GM12864 (cell line): ENCODE measurements around the gene CAPN11.
A peak's percentile ranks its signal among the peaks of the same experiment; 100 is the strongest.

Experiments used
- DNase-seq: peaks from one replicate; pipeline ENCODE4 v3.0.0-alpha.2; 2011; ENCODE audit warnings: low read depth
- H3K4me3 ChIP-seq: 2 replicates; pipeline ENCODE4 v1.5.1; 2011; ENCODE audit warnings: mild to moderate bottlenecking, low read depth, low read length, control low read depth
- TF ChIP-seq, protein P1 (sequence below): IDR thresholded peaks from 2 replicates; pipeline ENCODE4 v1.5.1; 2011; ENCODE audit warnings: low read depth, mild to moderate bottlenecking, moderate library complexity, low read length, control low read depth, inconsistent platforms; ENCODE audit errors: missing control alignments

Gene CAPN11

DNA sequence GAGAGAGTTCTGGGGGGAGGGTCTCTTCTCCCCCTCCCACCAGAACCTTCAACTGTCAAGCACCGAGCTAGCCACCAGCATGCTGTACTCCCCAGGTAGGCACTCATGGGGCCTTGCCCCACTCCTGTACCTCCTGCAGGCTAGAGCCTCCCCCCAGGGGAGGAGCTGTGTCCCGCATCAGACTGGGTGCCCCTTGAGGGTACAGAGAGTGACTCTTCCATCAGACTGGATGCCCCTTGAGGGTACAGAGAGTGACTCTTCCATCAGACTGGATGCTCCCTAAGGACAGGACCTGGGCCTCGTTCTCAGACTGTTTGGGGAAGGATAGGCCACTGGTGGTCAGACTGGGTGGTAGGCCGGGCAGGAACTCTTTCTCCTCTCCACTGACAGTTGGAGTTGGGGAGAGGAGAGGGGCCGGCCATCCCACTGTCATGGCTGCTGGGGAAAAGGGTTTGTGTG lies at the start of gene CAPN11:
Gene CAPN11, plus strand, starts transcription at position 51 of the 459 bp plus-strand sequence. Its CDS starts 29 bp downstream, at position 80.
- H3K4me3 ChIP-seq = no peak within 1 kb of the TSS
- TF ChIP-seq, protein P1, sequence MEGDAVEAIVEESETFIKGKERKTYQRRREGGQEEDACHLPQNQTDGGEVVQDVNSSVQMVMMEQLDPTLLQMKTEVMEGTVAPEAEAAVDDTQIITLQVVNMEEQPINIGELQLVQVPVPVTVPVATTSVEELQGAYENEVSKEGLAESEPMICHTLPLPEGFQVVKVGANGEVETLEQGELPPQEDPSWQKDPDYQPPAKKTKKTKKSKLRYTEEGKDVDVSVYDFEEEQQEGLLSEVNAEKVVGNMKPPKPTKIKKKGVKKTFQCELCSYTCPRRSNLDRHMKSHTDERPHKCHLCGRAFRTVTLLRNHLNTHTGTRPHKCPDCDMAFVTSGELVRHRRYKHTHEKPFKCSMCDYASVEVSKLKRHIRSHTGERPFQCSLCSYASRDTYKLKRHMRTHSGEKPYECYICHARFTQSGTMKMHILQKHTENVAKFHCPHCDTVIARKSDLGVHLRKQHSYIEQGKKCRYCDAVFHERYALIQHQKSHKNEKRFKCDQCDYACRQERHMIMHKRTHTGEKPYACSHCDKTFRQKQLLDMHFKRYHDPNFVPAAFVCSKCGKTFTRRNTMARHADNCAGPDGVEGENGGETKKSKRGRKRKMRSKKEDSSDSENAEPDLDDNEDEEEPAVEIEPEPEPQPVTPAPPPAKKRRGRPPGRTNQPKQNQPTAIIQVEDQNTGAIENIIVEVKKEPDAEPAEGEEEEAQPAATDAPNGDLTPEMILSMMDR = no peak
- DNase-seq = no peak

DNA sequence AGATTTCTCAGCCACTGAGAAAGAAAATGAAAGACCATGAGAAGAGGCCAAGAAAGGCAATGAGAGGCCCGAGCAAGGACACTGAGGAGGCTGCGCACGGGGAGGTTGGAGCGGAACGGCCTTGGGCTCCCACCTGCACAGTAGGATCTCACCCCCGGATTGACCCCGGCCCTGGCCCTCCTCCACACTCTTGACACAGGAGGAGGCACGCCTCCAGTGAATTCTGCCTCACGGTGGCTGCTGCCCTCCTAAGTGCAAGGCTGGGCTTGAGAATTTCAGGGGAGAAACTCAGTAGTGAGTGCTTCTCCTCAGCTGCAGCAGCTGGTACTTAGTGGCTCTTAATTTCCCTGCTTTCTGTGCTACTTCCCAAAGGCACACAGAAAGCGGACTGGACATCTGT lies 49.4 kb upstream of the CAPN11 start:
- TF ChIP-seq, protein P1 = no peak
- no peak for DNase-seq
- no peak overlapping the region for H3K4me3 ChIP-seq

GRCh38 chr6:44110005-44110676 lies 48.5 kb upstream of the CAPN11 start:
- TF ChIP-seq, protein P1 = no peak
- H3K4me3 ChIP-seq = no peak overlapping the region
- no peak for DNase-seq

- DNase-seq = no peak
- TF ChIP-seq, protein P1 = no peak
- H3K4me3 ChIP-seq = no peak overlapping the region
Observed at GRCh38 chr6:44110966-44111365, 47.7 kb upstream of the CAPN11 start.

GRCh38 chr6:44111434-44112417 lies 46.9 kb upstream of the CAPN11 start:
- H3K4me3 ChIP-seq = no peak overlapping the region
- TF ChIP-seq, protein P1 = no peak
- DNase-seq = no peak

- TF ChIP-seq, protein P1 = peak; percentile 32
Observed at GRCh38 chr6:44113414-44113813, 45.2 kb upstream of the CAPN11 start.

More at GRCh38 chr6:44113414-44113813, 45.2 kb upstream of the CAPN11 start:
- no peak for DNase-seq
- H3K4me3 ChIP-seq = no peak overlapping the region
